Measurements from ENCODE around the gene TBRG1.

DNA sequence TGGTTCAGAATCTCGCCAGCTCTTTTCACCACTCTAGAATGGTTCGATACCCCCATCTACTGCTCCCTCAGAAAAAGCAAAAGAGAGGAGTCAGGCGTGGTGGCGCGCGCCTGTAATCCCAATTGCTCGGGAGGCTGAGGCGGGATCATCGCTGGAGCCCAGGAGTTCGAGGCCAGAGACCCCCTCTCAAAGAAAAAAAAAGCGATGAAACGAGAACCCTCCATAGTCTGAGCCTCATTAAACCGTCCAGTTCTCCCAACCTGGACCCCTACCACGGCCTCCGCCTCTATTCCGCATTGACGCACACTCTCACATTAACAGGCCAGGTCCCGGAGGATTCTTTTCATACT, 51.5 kb downstream of the TBRG1 start:
- TF ChIP-seq, protein P1, sequence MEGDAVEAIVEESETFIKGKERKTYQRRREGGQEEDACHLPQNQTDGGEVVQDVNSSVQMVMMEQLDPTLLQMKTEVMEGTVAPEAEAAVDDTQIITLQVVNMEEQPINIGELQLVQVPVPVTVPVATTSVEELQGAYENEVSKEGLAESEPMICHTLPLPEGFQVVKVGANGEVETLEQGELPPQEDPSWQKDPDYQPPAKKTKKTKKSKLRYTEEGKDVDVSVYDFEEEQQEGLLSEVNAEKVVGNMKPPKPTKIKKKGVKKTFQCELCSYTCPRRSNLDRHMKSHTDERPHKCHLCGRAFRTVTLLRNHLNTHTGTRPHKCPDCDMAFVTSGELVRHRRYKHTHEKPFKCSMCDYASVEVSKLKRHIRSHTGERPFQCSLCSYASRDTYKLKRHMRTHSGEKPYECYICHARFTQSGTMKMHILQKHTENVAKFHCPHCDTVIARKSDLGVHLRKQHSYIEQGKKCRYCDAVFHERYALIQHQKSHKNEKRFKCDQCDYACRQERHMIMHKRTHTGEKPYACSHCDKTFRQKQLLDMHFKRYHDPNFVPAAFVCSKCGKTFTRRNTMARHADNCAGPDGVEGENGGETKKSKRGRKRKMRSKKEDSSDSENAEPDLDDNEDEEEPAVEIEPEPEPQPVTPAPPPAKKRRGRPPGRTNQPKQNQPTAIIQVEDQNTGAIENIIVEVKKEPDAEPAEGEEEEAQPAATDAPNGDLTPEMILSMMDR (IDR thresholded peaks at IDR 0.05; ENCODE audit: insufficient read depth, low read length), result no peak
- TF ChIP-seq GABPA (IDR thresholded peaks at IDR 0.05; ENCODE audit: low read depth) (no peak), POLR2AphosphoS5 (IDR thresholded peaks at IDR 0.05; ENCODE audit: low read depth) (no peak)
- TF ChIP-seq, protein P2, sequence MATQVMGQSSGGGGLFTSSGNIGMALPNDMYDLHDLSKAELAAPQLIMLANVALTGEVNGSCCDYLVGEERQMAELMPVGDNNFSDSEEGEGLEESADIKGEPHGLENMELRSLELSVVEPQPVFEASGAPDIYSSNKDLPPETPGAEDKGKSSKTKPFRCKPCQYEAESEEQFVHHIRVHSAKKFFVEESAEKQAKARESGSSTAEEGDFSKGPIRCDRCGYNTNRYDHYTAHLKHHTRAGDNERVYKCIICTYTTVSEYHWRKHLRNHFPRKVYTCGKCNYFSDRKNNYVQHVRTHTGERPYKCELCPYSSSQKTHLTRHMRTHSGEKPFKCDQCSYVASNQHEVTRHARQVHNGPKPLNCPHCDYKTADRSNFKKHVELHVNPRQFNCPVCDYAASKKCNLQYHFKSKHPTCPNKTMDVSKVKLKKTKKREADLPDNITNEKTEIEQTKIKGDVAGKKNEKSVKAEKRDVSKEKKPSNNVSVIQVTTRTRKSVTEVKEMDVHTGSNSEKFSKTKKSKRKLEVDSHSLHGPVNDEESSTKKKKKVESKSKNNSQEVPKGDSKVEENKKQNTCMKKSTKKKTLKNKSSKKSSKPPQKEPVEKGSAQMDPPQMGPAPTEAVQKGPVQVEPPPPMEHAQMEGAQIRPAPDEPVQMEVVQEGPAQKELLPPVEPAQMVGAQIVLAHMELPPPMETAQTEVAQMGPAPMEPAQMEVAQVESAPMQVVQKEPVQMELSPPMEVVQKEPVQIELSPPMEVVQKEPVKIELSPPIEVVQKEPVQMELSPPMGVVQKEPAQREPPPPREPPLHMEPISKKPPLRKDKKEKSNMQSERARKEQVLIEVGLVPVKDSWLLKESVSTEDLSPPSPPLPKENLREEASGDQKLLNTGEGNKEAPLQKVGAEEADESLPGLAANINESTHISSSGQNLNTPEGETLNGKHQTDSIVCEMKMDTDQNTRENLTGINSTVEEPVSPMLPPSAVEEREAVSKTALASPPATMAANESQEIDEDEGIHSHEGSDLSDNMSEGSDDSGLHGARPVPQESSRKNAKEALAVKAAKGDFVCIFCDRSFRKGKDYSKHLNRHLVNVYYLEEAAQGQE (IDR thresholded peaks at IDR 0.05; ENCODE audit: insufficient replicate concordance, low read depth), result no peak

All from HL-60 (cell line).